NCI-H510A treated with DMSO at 0.1 percent for 48 hours (cell line): Measurements from ENCODE around the gene APOB.

ENCODE experiments used
- DNase-seq: peaks from one replicate; lab custom pipeline; 2025; lab: John Stamatoyannopoulos, UW

APOB gene

DNA sequence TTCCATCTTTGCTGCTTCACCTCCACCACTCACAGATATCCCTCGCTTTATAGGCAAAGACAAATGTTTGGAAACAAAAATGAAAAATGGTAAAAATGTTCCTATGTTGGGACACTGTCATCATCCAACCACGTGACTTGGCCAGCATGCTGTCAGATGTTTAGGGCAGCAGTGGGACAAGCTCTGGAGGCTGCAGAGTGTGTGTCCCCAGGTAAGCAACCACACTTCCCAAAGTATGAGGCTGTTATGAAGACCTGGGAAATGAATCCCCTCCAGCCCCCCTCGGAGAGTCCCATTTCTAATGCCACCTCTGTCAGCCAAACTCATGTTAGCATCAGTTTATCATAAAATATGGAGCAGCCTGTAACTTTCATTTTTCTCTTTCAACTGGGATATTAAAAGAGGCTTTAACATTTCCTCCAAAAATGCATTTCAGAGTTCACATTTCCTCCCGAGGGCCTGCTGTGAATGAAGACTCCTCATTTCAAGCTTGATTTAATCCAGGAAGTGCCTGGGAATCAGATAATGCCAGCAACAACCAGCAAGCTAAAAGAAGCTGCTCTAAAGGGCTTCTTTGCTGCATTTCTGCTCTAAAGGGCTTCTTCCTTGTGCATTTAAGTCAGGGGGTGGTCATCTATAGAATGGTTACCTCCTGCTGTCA is 66.2 kb downstream of the APOB start:
- DNase-seq = no peak

DNA sequence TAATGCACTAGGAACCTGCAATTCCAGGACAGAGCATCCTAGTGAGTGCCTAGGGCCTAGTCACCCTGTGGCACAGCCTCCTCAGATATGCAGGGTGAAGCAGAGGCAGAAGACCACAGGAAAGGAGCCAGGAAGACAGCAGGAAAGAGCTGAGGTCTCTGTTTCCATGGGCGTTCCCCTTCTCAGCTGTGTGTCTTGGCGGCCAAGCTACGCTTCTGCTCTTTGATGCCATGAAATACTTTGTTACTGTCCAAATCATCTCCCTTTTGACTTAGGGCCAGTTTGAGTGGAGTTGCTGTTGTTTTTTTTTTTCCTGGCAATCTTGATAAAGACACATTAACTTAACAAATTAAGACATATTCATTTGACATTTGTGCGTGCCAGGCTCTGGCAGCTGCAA is 67.3 kb downstream of the APOB start:
- DNase-seq = no peak

DNA sequence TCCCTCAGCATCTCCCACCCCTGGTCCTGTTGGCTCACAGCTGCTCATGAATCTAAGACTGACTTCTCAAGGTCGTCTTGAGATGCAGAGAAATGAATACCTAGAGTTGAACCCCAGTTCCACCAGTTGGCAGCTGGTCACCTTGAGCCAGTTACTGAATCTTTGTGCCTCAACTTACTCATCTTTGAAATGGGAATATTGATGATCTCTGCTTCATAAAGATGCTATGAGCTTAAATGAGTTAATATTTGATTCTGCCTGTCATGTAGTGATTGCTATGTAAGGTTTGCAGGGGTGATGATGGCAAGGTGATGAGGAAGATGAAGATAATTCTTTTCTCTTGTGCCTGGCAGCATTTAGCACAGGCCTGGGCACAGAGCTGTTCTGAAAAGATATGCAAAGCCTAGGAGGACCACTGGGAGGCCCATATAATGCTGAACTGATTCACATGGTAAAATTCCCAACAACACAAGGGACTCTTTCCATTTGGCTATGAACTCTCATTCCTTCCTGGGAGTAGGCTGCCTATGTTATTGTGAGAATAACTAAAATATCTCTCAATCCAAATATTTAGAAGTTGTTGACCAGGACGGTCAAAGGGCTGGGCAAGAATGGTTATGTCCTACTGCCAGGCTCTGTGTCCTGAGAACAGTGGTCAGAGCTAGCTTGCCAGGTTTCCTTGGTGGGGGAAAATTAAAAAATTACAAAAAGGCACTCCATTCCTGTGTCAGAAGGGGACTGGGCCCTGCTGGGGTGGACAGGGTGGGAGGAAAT is 70.9 kb downstream of the APOB start:
- DNase-seq = no peak

DNA sequence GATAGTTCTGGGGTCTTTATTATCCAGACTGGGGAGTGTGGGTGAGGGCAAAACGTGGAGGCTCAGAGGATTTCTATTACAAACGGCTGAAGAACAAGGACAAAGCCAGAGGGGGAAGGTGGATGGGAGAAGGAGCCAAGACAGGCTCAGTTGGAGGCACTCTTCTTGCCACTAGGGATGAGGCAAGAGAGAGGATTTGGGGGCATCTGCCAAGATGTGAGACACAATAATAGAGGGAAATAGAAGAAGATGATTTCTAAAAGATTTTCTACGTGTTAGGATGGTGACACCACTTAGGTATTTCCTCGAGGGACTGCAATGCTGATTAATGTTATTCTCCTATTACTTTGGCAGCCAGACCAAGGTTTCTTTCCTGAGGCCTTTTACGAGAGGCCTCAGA is 71.8 kb downstream of the APOB start:
- no peak for DNase-seq

DNA sequence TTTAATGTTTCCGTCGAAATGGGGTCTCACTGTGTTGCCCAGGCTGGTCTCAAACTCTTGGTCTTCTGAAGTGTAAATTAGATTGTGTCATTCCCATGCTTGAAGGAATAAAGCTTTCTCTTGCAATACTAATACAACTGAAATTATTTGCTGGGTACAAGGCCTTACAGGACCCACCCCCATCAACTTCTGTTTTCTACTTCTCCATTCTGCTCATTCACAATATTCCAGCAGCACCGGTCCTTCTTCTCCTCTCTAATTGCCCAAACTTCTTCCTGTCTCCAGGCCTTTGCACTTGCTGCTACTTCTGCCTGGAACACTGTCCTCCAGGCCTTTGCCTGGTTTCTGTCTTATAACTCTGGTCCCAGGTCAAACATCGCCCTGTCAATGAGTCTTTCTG is 73.8 kb downstream of the APOB start:
- no peak for DNase-seq

DNA sequence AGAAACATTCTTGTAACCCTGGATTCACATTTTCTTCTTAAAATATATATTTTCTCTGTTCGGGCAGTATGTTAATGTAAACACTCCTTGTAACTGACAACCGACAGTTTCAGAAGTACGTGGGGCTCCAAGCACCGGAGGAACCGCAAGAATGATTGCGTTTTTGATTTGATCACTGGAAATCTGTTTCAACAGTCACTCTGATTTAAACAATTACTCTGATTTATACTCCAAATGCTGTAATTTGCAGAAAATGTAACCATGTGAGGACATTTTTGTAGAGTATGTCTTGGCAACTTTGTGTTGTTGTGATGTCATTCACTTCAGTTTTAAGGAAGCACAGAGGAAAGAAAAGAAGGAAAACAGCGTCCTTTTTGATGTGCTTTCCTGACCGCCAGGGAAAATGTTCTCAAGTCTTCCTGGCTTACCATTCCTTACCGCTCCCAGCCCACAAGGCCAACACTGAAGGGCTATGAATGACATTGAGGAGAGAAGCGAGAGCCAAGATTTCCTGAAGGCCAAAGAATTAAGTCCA is 77.7 kb downstream of the APOB start:
- no peak for DNase-seq

DNA sequence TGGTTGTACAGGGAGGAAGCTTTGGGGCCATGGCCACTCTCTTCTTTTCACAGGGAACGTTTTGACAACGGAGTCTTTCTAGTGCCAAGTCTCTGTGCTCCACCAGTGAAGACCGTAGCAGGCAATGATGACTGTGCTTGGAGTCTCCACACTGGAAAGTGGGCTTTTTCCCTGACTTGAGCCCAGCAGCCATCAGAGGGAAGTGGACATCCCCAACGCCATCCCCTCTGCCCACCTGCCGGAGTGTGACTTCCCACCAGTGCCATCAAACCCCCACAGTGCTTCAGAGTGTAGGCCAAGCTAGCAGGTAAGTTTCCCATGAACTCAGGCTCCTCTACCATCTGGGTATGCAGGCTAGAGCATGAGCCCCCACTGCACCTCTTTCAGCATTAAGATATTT is 78.7 kb downstream of the APOB start:
- DNase-seq = no peak

DNA sequence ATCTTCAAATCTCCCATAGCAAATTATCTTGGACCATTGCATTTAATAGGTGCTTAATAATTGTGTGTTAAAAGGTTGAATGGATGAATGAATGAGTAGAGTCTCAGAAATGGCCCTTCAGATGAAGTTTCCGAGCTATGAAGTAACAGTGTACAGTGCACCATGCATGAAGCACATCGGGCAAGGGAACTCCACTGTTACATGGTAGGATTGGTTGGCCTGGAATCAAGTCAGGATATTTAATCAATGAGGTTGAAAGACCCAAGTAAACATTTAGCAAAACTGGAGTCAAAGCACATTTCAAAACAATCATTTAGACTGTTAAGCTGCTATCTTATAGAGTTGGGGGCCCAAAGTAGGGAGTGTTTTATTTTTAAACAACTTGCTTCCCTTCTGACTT is 80.0 kb downstream of the APOB start:
- DNase-seq = no peak

DNA sequence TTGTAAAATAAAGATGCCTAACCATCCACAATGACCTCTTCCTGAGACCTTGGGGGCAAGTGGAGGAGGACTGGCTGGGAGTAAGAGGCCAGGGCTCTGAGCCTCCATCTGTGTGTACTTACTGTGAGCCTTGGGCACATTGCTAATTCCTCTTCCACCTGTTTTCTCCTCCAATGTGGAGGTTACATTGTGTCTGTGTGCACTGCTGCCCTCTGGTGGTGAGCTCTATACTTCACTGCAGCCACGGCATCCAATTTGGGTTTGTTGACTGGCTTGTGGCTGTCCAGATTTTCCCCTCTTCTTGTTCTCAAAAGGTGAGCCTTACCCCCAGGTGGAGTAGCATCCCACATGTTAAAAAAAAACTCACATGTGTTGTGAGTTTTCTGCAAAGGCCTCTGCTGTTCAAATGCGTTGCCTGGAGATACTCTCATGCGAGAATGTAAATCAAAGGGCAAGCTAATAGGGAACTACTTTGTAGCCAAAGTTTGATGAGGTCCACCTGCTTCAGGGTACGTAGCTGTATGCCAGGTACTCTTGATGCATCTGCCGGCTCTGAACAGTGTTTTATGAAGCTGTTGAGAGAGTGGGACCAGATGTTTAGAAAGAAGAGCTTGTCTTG is 80.8 kb downstream of the APOB start:
- peak; percentile 75 for DNase-seq

DNA sequence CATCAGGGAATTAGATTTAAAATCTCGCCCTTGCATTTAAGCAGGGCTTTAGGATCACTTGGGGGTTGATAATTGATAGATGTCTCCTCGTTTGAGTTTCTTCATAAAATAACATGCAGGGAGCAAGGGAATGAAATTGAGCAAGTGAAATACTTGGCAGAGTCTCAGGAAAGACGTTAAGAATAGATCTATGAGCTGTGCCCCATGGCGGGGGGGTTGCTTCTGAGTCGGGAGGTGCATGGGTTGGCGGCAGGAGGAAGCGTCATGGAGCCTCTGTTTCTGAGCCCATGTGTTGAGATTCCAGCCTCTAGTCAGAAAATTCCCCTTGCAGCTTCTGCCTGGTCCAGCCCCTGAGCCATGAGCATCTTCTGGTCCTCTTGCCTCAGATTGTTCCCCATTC is 82.0 kb downstream of the APOB start:
- no peak for DNase-seq

DNA sequence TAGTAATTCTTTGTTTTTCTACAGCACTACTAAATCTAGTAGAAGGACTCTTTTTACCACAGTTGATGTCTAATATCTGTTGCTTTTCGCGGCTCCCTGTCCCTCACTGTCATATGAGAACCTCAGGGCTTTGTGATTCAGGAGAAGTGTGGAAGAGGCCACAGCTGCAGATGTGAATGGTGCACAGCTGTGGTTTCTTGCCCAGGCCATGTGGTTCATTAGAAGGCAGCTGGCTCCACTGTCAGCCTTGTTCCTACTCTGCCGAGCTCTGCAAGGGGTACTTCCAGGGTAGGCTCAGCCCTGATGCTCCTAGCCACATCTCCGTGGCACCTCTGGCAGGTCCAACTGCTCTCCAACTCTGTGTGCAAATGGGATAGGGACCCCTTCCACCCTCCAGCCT is 83.9 kb downstream of the APOB start:
- DNase-seq = no peak

DNA sequence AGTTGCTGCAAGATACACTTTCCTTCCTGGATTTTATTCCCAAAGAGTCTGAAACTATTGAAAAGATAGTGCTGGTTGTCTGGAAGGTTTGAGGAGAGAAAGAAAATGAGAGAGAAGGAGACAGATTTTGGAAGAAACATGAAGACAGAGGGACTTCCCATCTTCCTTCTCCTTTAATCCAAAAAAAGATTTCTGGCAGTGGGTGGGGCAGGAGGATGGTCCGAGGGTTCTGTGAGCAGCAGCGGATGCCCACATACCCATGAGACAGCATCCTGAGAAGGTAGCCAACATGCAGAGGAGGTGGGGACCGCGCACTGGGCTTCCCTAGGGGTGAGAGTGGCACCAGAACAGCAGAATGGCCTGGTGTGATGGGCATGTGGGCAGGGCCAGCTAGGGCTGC is 84.6 kb downstream of the APOB start:
- DNase-seq = no peak

DNA sequence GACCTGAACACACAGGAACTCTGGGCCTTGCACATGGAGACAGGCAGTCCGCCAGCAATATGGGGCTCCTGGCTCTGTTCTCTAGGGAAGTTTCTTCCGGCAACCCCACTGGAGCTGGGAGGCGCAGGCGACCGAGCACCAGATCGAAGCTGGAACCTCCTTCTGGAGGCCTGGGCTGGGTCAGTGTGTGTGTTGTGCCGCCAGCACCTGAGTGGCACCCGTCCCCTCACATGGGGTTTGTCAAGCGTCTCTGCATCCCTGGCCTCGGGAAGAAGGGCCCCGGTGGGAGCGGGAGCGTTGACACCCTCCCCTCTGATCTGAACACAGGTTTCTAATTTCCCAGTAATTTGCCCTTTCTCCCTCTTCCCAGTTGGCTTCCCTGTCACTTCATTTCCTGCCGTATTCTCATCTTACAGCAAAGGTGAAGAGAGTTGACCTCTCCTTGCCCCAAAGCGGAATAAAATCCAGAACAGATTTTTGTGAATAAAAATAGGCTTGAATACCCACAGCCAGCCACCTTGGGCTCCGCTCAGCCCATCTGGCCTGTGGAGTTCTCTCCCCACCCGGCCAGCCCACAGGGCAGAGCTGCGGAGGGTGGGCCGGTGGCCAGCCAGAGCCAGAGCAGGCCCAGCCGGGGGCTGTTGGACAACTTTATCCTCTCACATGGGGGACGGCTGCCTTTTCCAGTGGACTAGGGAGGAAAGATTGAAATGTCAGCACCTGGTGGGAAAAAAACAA is 85.9 kb downstream of the APOB start:
- DNase-seq = no peak

DNA sequence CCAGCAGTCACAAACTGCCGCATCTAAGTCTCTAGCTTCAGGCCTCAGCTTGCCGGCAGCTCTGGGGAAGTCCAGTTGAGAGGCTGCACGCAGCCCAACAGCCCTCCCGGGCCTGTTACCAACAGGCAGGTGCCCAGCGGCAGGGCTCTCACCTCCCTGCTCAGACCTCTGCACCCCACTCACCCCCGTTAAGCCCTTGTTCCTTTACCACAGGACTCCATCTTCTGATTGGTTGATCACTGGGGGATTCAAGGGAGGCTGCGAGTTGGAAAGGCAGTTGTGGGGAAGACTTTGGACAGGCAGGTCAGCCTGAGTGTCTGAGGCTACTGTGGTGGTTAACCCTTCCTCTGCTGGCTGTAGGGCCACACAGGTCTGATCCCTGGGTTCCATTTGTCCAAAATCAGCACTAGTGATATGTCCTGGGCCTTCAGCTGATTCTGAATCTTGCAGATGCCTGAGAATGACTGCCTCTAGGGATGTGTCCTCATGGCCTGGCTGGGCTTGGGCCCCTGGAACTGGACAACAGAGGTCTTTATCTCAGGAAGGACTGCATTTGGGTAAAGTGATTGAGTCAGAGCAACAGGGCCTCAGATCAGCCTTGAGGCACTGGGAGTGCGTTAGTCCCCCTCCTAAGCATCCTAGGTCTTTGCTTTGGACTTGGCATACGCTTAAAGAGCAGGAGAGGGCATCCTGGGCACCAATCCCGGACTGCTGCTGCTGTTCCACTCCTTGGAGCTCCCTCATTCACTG is 88.4 kb downstream of the APOB start:
- no peak for DNase-seq

DNA sequence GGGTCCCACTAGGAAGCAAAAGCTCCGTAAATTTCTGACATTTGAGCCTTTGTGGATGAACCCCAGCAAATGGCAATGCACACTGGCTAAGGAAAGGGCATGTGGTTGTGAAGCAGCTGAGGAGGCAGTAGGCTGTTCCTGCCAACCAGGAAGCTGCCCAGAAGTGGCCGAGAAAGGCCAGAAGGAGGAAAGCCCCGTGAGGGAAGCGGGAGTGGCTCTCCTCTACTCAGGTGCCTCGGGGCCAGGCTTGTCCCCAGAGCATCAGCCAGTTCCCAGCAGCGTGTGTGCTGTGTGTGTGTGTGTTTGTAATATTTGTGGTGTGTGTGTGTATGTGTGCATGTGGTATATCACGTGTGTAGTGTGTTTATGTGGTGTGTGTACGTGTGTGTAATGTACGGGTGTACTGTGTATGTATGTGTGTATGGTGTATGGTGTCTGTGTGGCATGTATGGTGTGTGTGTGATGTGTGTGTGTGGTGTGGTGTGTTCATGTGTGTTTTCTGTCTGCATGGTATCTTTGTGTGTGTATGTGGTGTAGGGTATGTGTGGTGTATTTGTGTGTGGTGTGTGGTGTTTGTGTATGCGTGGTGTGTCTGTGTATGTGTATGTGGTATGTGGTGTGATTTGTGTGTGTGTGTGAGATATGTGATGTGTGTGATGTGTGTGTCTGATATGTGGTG is 90.6 kb downstream of the APOB start:
- DNase-seq = no peak
